ENCODE data around the gene NELL2.

GRCh38 chr12:44525806-44526654 lies 350.1 kb downstream of the NELL2 start:
- TF ChIP-seq EZH2 (IDR thresholded peaks at IDR 0.05; ENCODE audit: low read length, missing control alignments) (no peak), CTCF (conservative IDR thresholded peaks at IDR 0.05 in 1 of 2, IDR thresholded peaks at IDR 0.05 in 1 of 2; ENCODE audit: low read depth in 1 of 2, low read length in 2 of 2) (no peak)
